KOPT-K1 (cell line): ENCODE data around the gene ZFYVE9.
"Not testable (repeated sequence)": the region's sequence is repeated elsewhere in the genome, so short reads cannot be mapped to it uniquely, and the experiment has no call there.

ENCODE experiments used
- H3K27ac ChIP-seq: fragments of 200-600 bp; sonication (generic); 2 replicates; pipeline ENCODE4 v1.5.1; 2016; ENCODE audit warnings: antibody characterized with exemption, mild to moderate bottlenecking, low read depth, low read length; ENCODE audit not compliant: poor library complexity, severe bottlenecking
- H3K36me3 ChIP-seq: fragments of 200-600 bp; sonication (generic); 2 replicates; pipeline ENCODE4 v1.5.1; 2017; ENCODE audit warnings: antibody characterized with exemption, mild to moderate bottlenecking, low read length, moderate library complexity; ENCODE audit not compliant: insufficient read depth
- H3K9me3 ChIP-seq: fragments of 200-600 bp; sonication (generic); 2 replicates; pipeline ENCODE4 v1.5.1; 2017; ENCODE audit warnings: antibody characterized with exemption, low read length, mild to moderate bottlenecking; ENCODE audit not compliant: insufficient read depth, poor library complexity, severe bottlenecking

ZFYVE9 gene

GRCh38 chr1:52368383-52369172, 226.7 kb downstream of the ZFYVE9 start:
- H3K36me3 ChIP-seq = peaks cover 45% of the 10 kb centered on the region
- H3K27ac ChIP-seq = no peak overlapping the region
- no peaks in the 10 kb centered on the region for H3K9me3 ChIP-seq

GRCh38 chr1:52369851-52370250, 228.0 kb downstream of the ZFYVE9 start:
- not testable (repeated sequence) for H3K27ac ChIP-seq, H3K9me3 ChIP-seq
- peaks cover 48% of the 10 kb centered on the region for H3K36me3 ChIP-seq

- Histone ChIP-seq H3K9me3 (no peaks in the 10 kb centered on the region), H3K36me3 (peaks cover 100% of the 10 kb centered on the region)
Observed at GRCh38 chr1:52385376-52385775, 243.5 kb downstream of the ZFYVE9 start.

GRCh38 chr1:52386458-52386857, 244.6 kb downstream of the ZFYVE9 start:
- Histone ChIP-seq H3K36me3 (peaks cover 100% of the 10 kb centered on the region), H3K9me3 (no peaks in the 10 kb centered on the region)

More at GRCh38 chr1:52385376-52385775, 243.5 kb downstream of the ZFYVE9 start:
- H3K27ac ChIP-seq = no peak overlapping the region

GRCh38 chr1:52393174-52393573, 251.3 kb downstream of the ZFYVE9 start:
- no peak overlapping the region for H3K27ac ChIP-seq
- peaks cover 100% of the 10 kb centered on the region for H3K36me3 ChIP-seq

More at GRCh38 chr1:52386458-52386857, 244.6 kb downstream of the ZFYVE9 start:
- no peak overlapping the region for H3K27ac ChIP-seq

More at GRCh38 chr1:52393174-52393573, 251.3 kb downstream of the ZFYVE9 start:
- H3K9me3 ChIP-seq = no peaks in the 10 kb centered on the region
